ENCODE measurements around the gene S1PR1. TPM values are rescaled to one million over a fixed set of nuclear protein-coding genes. Genes with fewer than 3 reads are reported as not detected.

Gene S1PR1
- total and polyA plus RNA-seq, 2 donors (not counting 3 experiments of a cell fraction or from before 2014, with no cell fraction given), result 137 to 387 TPM

DNA sequence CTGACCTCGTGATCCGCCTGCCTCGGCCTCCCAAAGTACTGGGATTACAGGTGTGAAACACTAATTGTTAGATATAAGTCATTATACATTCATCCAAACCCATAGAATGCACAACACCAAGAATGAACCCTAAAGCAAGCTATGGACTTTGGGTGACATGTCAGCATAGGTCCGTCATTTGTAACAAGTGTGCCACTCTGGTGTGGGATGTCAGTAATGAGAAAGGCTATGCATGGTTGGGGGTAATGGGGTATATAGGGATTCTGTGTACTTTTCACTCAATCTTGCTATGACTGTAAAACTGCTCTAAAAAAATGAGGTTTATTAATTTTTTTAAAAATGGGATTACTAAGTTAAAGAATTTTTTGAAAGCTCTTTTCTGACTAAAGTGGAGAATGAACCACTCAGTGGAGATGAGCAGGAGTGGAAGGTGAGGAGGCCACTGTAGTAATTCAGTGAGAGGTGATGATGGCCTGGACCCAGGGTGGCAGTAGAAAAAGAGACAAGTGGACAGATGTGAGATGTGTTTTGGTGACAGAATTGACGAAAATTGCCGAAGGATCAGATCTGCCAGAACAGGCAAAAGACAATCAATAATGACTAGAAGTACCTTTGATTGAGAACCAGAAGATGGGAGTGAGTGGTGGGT lies 21.3 kb upstream of the S1PR1 start:
- DNase-seq (ENCODE audit: low read depth, low spot score) (no peak), FAIRE-seq (no peak)
- no peaks in the 10 kb centered on the region for H3K9me1 ChIP-seq (replicated peaks; ENCODE audit: control insufficient read depth, extremely low read depth, insufficient read depth, low read length)
- no peaks in the 10 kb centered on the region for H3K36me3 ChIP-seq (ENCODE audit: control insufficient read depth in 2 of 2, extremely low read depth in 1 of 2, insufficient read depth in 2 of 2, low read length in 2 of 2)
- no TSS peak for BruUV-seq (replicated peaks)
- ChIA-PET CTCF (interaction anchor here (1.0 to 1.3 kb wide), 3 partner anchors 20 to 38 kb away, joined by 3 to 5 read pairs (median 3); no protein-coding TSS in a partner anchor), POLR2A (interaction anchor here (0.7 kb wide), 1 partner anchor 259 kb away, joined by 3 read pairs; no protein-coding TSS in a partner anchor)
- no peak overlapping the region for H3K4me2 ChIP-seq (ENCODE audit: insufficient read depth, low read length)
- H4K20me1 ChIP-seq (replicated peaks; ENCODE audit: control insufficient read depth, extremely low read depth, insufficient read depth, low read length), result no peaks in the 10 kb centered on the region
- dilution Hi-C loops (cut with MboI; ENCODE audit: extremely low pct_ligation_motif_present, low sequenced_read_pairs), result no loop called here
- H3K27ac ChIP-seq (ENCODE audit: insufficient read depth, low read depth, low read length), result no peak overlapping the region
- H3K79me2 ChIP-seq (ENCODE audit: control insufficient read depth, insufficient read depth, low read length), result no peaks in the 10 kb centered on the region
- intact Hi-C loops (cut with micrococcal nuclease), result no loop called here
- no peaks in the 10 kb centered on the region for H3K27me3 ChIP-seq (ENCODE audit: control insufficient read depth in 2 of 2, insufficient read depth in 2 of 2, low read length in 2 of 2)
- no peak overlapping the region for H3K9ac ChIP-seq (replicated peaks; ENCODE audit: extremely low read depth, insufficient read depth, low read length)
- no peak for TF ChIP-seq FOS (IDR thresholded peaks at IDR 0.05; ENCODE audit: borderline replicate concordance, insufficient read depth, low read length)
- no peak for TF ChIP-seq CTCF (IDR thresholded peaks at IDR 0.05; ENCODE audit: extremely low read depth in 1 of 2, insufficient read depth in 1 of 2, low read depth in 1 of 2, low read length in 2 of 2)
- no peak for TF ChIP-seq GATA2 (IDR thresholded peaks at IDR 0.05; ENCODE audit: insufficient read depth, insufficient read length, low read depth, low read length)
- TF ChIP-seq, protein P1, sequence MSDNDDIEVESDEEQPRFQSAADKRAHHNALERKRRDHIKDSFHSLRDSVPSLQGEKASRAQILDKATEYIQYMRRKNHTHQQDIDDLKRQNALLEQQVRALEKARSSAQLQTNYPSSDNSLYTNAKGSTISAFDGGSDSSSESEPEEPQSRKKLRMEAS (IDR thresholded peaks at IDR 0.05; ENCODE audit: insufficient read depth, insufficient read length), result no peak
- no peak for TF ChIP-seq POLR2AphosphoS5 (IDR thresholded peaks at IDR 0.05; ENCODE audit: insufficient read depth, low read depth, low read length)
- no peak for TF ChIP-seq POLR2A (IDR thresholded peaks at IDR 0.05; ENCODE audit: low read depth, low read length)
- no peak for TF ChIP-seq EZH2 (IDR thresholded peaks at IDR 0.05; ENCODE audit: borderline replicate concordance, low read depth, low read length, severe bottlenecking)
- no peak for TF ChIP-seq JUN (IDR thresholded peaks at IDR 0.05; ENCODE audit: borderline replicate concordance, insufficient read depth, insufficient read length, low read depth)
- no peak for TF ChIP-seq MYC (IDR thresholded peaks at IDR 0.05; ENCODE audit: low read depth, low read length)
- no peaks in the 10 kb centered on the region for H3K4me1 ChIP-seq (ENCODE audit: control insufficient read depth, extremely low read depth, insufficient read depth, low read length)
- H3K4me3 ChIP-seq (replicated peaks in 1 of 3; ENCODE audit: insufficient read depth in 1 of 3, low read depth in 1 of 3, low read length in 3 of 3), result no peak overlapping the region
- H3K9me3 ChIP-seq (replicated peaks; ENCODE audit: control insufficient read depth, insufficient read depth, low read length), result no peaks in the 10 kb centered on the region
- no peak overlapping the region for H2AFZ ChIP-seq (ENCODE audit: low read depth, low read length)

Measured in endothelial cell of umbilical vein (primary cell).